NCI-H1930 (cell line): ENCODE results near the gene NOX3.
"Not testable (repeated sequence)": the region's sequence is repeated elsewhere in the genome, so short reads cannot be mapped to it uniquely, and the experiment has no call there.

Source experiments
- DNase-seq, 2 experiments: peaks; one replicate each; lab custom pipeline; 2025; lab: John Stamatoyannopoulos, UW

The NOX3 gene, protein sequence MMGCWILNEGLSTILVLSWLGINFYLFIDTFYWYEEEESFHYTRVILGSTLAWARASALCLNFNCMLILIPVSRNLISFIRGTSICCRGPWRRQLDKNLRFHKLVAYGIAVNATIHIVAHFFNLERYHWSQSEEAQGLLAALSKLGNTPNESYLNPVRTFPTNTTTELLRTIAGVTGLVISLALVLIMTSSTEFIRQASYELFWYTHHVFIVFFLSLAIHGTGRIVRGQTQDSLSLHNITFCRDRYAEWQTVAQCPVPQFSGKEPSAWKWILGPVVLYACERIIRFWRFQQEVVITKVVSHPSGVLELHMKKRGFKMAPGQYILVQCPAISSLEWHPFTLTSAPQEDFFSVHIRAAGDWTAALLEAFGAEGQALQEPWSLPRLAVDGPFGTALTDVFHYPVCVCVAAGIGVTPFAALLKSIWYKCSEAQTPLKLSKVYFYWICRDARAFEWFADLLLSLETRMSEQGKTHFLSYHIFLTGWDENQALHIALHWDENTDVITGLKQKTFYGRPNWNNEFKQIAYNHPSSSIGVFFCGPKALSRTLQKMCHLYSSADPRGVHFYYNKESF

DNA sequence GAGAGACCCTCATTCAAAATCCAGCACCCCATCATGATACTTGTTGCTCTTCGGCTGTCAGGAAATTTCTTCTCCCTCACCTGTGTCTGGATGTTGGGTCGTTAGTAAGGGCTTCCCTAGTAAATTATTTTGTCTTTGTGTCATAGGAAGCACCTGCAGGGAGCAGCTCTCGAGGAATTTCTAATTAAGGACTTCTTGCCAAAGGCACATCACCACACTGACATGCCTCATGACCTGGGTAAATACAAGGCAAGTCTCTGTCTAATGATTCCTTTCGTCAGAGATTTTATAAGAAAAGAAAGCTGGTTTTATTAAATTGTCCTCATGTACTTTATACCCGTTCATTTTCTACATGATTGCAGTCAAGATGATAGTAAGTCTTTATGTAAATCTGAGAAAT lies at the start of gene NOX3:
Gene NOX3 (minus strand): TSS at position 74 of the 400 bp plus-strand sequence. CDS start 39 bp downstream, at position 35.
- no peak for DNase-seq

DNA sequence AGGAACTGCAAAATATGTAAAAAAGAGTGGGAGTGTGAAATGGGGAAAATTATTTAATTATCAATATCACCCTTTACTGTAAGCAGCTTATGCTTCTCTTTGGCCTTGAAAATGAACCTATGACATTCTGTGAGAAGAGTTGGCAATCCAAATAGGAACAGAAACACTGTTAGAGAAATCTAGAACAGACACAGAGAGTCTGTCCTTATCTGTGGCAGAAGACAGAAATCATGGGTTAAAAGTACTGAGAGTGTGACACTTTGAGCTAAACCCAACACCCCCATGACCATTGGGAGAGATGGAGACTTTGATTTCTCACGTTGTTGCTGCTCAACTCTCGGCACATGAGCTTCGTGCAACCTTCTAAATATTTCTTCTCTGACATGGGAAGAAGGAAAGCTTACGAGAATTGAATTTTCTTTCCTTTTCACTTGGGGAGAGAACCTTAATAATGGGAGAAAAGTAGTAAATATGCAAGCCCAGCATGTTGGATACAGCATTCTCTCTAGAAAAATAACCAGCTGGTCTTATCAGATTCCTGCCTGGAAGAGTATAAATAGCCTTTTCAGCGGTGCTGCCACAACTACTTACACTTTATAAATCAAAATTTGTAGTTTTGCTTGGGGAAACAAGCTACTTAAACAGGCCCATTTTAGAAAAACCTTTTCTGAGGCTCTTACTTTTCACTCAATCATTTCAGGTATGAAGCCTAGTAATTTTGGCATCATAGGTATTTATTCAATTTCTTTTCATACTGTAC lies 49.4 kb upstream of the NOX3 start:
- DNase-seq, result no peak

DNA sequence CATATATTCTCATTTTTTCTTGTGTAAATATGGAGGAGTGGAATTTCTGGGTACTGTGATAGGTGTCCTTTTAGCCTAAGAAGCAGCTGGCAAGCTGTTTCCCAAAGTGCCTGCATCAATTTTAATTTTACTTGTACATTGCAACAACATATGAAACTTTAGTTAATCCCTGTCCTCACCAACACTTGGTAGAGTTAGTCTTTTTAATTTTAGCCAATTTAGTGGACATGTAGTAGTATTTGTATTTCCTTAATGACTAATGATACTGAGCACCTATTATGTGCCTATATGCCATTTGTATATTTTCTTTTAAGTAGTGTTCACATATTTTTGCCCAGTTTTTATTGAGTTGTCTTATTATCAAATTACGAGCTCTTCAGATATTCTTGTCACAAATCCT lies 46.8 kb upstream of the NOX3 start:
- DNase-seq, result no peak

DNA sequence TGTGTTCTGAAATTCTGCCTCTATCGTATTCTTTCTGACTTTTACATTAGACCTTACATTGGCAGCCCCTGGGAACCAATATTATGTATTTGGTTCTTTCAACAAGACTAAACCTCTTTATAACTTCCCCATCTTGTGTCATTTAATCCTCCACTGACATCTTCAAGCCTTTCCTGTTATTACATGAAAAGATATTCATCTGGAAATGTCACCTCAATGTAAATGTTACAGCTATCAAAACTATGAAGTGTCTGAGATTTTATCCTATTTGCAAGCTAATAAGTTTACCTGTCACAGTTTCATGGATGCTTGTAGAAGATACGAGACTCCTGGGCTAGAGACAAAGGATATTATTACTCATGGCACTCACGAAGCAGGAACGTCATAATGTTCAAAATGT lies 43.9 kb upstream of the NOX3 start:
- DNase-seq, result no peak

DNA sequence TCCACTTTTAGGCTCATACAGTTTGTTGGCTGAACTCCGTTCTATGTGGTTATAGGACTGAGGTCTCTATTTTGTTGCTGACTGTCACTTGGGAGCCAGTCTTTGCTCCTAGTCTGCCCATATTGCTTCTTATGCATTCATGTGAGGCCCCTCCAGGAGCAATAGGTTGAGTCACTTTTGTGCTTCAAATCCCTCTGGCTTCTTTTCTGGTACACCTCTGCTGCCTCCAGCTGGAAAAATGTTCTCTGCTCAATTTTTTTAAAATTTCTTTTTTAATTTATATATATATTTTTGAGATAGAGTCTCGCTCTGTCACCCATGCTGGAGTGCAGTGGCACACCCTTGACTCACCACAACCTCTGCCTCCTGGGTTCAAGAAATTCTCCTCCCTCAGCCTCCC lies 42.7 kb upstream of the NOX3 start:
- DNase-seq, result no peak

DNA sequence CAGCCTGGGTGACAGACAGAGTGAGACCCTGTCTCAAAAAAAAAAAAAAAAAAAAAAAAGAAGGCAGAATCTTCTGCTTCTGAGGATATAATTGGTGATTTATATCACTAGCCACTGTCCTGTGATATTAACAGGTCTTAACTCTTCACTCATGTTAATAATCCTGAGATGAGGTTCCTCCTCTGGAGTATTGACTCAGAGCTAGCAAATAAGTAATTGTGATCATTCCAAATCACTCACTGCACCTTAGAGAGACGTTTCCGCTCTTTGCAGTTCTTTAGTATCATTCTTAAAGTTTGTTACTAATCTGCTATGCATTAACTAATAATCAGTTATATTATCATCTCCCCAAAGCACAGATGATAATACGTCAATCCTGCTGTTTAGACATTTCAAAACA lies 41.6 kb upstream of the NOX3 start:
- no peak for DNase-seq

DNA sequence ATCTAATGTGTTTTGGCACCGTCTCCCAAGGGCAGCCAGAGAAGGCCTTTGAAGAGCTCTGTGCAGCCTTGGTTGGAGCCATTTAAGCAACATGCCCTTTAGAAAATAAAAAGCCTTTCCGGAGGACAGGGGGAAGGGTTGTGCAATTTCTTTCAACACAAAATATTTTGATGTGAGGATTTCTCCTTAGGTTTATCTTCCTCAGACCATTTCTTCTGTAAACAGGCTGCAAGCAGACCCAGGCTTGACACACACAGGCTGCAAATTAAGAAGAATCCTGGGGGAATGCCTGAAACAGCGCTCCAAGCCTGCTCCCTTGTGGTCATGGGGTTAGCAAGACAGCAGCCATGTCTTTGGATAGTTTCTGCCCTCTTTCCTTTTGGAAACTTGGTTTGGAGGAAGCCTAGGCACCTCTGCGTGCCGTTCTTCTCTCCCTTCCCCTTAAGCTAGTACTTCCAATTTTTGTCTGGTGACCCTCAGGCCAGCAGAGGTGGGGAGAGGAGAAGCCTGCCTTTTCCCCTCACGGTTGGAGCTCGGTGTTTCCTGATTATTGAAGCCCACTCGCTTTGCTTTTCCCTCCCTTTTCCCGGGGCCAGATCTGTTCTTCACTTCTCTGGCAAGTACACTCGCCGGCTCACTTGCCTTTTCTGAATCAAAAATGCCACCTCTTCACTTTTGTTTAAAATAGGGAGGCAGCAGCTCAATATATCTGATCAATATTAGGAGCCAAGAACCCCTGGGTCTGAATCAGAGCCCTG lies 39.6 kb upstream of the NOX3 start:
- DNase-seq, result no peak

DNA sequence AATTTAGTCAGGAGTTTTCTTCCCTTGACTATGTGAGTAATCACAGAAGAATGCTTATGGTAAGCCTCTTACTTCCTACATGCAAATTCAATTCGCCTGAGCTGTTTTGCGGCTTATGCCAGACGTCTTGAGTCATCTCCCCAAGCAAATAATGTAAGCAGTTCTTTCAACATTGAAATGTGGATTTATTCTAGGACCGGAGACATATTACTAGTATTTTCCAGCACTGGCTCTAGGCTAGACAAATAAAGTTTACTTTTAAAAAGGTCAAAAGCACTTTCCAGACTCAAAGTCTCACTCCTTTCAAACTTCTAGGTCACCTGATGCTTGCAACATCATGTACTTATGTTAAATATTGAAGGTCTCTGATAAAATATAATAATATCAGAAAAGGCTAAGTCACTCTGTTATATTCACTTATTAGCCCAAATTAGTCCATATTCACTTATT lies 38.1 kb upstream of the NOX3 start:
- no peak for DNase-seq

DNA sequence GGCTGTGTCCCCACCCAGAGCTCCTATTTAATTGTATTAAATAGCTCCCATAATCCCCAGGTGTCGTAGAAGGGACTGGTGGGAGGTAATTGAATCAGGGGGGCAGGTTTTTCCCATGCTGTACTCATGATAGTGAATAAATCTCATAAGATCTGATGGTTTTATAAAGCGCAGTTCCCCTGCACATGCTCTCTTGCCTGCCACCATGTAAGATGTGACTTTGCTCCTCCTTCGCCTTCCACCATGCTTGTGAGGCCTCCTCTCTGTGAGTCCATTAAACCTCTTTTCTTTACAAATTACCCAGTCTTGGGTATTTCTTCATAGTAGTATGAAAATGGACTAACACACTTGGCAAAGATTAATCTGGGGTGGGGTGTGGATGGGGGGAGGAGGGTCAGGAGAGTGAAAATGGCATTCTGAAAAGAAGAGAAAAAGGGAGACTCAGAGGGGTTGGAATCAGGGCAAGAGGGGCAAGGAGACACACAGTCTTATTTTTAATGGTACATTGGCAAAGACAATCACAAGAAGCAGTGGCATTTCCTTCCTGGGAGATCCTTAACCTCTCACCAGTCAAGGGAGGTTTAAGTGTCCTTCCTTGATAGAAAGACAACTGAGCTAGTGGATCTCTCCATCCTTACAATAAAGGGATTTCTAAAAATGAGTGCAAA lies 37.5 kb upstream of the NOX3 start:
- no peak for DNase-seq

DNA sequence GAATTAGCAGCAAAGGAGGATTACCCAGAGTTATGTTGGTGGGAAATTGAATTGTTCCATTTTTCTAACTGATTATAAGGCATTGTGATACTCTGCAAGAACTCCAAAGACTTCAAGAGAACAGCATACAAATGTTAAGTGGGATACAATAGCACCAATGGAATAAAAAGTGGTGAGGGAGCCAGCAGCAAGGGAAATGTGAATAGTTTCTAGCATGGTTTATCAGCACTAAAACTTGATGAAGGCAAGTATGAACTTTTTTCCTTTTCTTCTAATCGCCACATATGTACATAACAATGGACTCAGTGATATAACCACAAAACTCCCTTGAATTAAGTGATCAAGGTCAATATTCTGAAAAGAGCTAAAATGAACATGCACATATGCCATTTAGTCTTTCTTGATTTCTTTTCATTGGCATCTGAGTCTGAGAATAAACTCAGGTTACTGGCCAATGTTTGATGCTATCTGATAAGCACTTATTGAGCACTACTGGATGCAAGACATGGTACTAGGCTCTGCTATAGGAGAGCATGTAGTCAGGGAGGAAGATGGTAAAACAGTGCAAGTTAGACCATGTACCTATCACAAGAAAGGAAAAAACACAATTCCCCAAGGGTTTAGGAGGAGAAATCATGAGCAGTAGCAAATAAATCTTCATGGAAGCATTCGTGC lies 36.6 kb upstream of the NOX3 start:
- DNase-seq, result no peak

DNA sequence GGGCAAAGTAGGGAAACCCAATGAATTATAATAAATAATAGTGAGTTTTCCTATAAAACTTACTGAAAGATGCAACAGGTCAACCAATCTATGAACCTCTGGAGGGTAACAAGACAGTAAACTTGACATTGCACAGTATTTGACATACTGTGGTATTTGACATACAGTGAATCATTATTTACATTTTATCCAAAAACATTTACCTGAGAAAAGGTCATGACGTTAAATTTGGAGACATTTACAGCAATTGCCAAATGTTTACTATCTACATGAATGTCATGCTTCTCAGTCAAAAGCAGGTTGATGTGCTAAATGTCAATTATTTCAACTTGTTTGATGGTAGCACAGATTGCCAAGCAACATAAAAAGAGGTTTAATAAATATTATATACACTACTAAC lies 35.8 kb upstream of the NOX3 start:
- no peak for DNase-seq

DNA sequence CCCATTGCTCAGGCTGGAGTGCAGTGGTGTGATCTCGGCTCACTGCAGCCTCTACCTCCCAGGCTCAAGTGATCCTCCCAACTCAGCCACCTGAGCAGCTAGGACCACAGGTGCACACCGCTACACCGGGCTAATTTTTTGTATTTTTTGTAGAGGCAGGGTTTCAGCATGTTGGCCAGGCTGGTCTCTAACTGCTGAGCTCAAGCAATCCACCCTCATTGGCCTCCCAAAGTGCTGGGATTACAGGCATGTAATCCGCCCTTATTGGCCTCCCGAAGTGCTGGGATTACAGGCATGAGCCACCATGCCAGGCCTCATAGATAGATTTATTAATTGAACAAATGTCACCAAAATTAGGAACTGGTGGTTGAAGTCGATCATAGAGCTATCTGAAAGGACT lies 32.6 kb upstream of the NOX3 start:
- not testable (repeated sequence) for DNase-seq

DNA sequence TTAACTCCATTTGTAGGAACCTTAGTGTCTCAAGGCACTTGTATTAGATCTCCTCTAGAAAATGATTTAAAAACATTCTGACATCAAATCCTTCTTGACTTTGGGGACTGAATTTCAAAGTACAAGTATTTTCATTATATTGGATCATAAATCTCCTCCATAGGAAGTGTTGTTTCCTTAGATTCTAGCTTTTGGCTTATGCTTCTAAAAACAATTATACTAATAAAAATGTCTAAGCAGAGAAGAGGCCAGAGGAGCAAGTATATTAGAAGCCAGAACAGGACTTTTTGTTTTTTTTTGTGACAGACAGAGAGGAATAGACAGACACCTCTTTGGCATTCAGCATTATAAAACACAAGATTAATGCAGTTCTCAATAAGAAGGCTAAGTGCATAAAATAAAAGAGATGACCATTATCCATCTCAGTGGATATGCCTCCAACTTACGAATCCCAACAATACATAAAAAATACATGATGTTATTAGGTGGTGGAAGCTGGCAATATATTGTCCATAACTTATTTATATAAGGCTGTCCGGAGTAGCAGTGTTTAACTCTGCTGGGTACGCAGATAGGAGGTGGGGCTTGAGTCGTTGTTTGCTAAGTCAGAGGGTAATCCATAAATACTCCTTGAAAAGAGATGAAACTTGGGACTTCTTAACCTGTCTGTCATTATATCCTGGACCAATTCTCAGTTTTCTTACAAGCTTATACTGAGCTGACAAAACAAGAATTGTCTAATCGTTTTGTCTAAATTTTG lies 31.9 kb upstream of the NOX3 start:
- no peak for DNase-seq

DNA sequence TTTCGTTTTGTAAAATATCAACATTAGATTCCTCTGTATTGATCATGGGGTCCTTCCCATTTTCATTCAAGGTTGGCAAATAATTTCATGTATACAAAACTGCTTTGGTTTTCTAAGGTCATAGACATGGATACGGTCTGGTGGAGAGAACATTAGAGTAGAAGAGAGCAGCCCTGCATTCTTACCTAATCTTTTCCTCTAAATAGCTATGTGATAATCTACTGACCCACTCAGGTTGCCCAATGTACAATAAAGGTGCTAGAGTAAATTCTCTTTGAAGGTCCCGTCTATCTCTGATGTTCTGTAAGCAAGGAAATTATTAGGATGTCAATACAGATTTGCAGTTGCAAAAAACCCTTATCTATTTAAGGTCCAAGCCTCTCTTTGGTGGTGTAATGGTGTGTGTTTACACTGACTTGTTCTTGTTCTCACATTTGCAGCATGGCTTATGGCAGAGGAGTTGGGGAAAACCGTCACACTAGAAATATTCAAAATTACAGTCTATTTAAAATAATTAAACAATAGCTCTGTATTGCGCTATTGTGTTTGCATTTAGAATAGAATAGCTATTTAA lies 31.2 kb upstream of the NOX3 start:
- no peak for DNase-seq

DNA sequence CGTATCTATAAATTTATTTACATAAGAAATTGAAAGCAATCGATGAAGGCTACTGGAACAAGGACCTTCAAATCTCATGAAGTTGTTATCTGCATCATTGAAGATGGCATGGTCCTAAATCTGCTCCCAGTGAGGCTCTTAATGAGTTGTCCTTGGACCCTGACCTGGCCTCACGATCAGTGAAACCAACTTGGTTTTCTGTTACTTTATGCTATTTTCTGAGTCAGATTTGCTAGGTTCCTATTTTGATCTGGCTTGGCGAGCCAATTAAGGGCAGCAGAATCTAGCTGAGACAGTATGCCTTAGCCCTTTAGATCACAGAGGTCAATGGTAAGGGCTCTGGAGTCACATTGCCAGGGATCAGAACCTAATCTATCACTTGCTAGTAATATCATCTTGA lies 30.1 kb upstream of the NOX3 start:
- DNase-seq, result no peak

DNA sequence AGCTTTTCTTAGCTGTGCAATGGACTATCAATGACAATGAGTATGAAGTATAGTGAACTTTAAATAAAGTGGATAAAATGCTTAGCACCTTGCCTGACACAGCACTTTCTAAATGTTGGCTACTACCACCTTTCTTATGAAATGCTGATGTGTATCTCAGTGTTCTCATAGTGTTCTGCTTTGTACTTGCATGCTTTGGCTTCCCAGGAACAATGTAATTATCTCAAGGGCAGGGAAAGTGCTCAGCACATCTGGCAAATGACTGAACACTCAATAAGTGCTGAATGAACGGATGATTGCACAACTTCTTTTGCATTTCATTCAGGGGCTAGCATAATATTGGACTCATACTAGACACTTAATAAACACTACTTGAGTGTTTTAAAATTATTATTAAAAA lies 28.2 kb upstream of the NOX3 start:
- DNase-seq, result no peak

DNA sequence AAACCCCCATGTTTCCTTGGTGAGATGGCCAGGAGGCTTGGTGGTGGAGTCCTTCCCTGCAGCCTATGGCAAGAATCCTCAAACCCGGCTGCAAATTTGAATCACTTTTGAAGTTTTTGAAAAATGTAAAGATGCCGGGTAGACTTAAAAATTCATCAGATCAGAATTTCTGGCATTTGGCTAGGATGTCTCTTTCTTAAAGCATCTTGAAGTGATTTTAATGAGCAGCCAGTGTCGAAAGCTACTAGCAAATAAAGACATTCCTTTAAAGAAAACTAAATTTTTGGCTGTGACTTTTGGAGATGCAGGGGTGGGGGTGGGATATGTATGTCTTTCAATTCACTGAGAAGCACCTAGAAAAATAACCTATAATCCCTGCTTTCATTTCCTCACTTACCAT lies 25.6 kb upstream of the NOX3 start:
- DNase-seq, result no peak

DNA sequence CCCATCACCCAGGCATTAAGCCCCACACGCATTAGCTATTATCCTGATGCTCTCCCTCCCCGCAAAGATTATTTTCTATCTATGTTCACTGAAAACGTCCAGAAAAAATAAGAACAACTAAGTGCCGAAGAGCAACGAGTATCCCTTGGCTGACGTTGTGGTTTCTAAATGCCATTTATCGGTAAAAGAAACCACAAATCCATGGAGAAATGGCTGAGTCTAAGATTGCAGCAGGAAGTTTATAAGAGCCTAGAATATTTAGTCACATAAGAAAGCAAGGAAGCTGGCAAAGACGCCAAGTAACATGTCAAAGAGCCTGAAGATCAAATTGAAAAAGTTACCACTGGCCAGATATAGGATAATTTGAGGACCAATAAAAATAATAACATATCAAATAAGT lies 18.1 kb upstream of the NOX3 start:
- DNase-seq, result no peak

DNA sequence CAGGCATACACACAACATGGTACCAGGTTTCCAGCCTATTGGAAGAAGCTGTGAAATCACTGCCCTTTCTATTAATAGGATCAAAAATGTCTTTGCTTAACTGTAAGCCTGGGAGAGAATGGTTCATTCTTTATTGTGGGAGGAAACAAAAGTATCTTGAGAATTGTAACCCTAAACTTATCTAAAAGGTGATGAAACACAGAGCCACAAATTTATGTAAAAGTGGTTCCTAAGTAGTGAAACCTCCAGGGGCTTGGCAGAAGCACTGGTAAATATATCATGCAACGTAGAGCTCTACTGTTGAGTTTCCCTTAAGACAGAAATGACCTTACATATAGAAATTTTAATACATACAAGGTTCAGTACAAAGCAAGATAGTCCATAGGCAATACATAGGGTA lies 17.2 kb upstream of the NOX3 start:
- DNase-seq, result no peak

DNA sequence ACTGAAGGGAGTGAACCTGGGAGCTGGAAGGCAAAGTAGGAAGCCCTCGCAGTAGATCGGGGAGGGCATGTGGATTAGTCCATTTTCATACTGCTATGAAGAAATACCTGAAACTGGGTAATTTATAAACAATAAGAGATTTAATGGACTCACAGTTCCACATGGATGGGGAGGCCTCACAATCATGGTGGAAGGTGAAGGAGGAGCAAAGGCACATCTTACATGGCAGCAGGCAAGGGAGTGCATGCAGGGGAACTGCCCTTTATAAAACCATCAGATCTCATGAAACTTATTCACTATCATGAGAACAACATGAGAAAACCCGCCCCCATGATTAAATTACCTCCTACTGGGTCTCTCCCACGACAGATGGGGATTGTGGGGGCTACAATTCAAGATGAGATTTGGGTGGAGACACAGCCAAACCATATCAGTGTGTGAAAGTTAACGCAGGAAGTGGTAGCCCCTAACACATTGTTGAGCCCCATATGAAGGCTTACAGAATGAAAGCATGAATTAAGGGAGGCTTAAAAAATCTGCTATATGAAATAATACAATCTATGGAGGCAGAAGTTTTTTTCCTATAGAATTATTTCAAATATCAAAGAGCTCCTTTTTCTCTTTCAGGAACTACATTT lies 15.5 kb upstream of the NOX3 start:
- not testable (repeated sequence) for DNase-seq
